Activated T-helper 1 cell treated with anti-CD3 and anti-CD28 coated beads, Interleukin-12 subunit alpha, Interleukin-12 subunit beta, Interleukin-2, Interleukin-4 antibody, amounts not matched to agents 30 ng/mL and 10 ng/mL and 1 ng/mL, durations not matched to agents 14 hours and 24 hours and 36 hours (primary cell): ENCODE data around the gene SLC7A14. TPM values are rescaled to one million over a fixed set of nuclear protein-coding genes. Genes with fewer than 3 reads are reported as not detected.

ENCODE experiments used
- DNase-seq: peaks from one replicate; pipeline ENCODE4 v3.0.0; 2021; ENCODE audit warnings: low spot score
- H3K27ac Mint-ChIP-seq: one replicate; pipeline ENCODE4 v1.8.0; 2021; ENCODE audit warnings: mild to moderate bottlenecking, mixed read lengths
- H3K27me3 Mint-ChIP-seq: one replicate; pipeline ENCODE4 v1.8.0; 2022; ENCODE audit warnings: mild to moderate bottlenecking, moderate library complexity, mixed read lengths; ENCODE audit not compliant: insufficient read depth
- H3K36me3 Mint-ChIP-seq: one replicate; pipeline ENCODE4 v1.8.0; 2021; ENCODE audit warnings: low read depth, mixed read lengths
- H3K4me1 Mint-ChIP-seq: one replicate; pipeline ENCODE4 v1.8.0; 2021; ENCODE audit warnings: low read depth, mixed read lengths
- H3K4me3 Mint-ChIP-seq: one replicate; pipeline ENCODE4 v1.8.0; 2021; ENCODE audit warnings: mild to moderate bottlenecking, moderate library complexity, mixed read lengths
- H3K9me3 Mint-ChIP-seq: one replicate; pipeline ENCODE4 v1.8.0; 2021; ENCODE audit warnings: mixed read lengths
- intact Hi-C: fragments of 100-400 bp; cut with micrococcal nuclease; formaldehyde crosslinking; loops from one replicate; pipeline ENCODE4 v1.15.1; 2024
- total RNA-seq: library from RNA; stranded (reverse); gene quantifications from 2 replicates; pipeline ENCODE4 v1.2.3, GENCODE V29; 2022

SLC7A14 gene
- total RNA-seq, 1 donor from 2014 or later, result not detected

DNA sequence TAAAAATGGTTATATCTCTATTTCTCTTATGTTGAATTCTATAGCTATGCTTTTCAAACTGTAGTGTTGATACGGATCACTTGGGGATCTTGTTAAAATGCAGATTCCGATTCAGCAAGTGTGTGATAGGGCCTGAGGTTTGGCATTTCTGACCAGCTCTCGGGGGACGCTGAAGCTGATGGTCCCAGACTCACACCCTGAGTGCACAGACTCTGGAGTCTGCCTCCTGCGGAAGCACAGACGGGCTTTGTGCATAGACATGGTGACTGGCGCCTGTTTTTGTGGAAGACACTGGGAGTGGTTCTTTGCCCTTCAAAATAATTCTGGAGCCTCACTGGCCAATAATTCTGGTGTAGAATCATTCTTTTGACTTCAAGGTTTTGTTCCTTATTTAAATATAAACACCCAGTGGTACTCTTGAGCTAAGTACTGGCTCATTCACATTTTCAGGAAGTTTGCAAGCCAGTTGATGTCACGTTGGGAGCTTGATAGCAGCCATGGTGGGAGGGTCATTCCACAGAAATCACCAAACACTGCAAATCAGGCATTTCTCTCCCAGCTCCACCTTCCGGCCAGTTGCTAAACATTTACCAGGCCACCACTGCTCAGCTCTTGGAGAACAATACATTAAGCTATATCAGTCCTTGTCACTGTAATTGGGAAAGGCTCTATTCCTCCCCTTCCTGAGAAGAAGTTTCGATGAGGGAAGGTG is 148.0 kb downstream of the SLC7A14 start:
- no peaks in the 10 kb centered on the region for H3K9me3 Mint-ChIP-seq
- intact Hi-C loops, result no loop called here
- peaks cover 4% of the 10 kb centered on the region for H3K27me3 Mint-ChIP-seq
- no peak overlapping the region for H3K4me3 Mint-ChIP-seq
- DNase-seq, result no peak
- H3K36me3 Mint-ChIP-seq, result no peaks in the 10 kb centered on the region
- peaks cover 9% of the 10 kb centered on the region for H3K4me1 Mint-ChIP-seq
- H3K27ac Mint-ChIP-seq, result no peak overlapping the region

DNA sequence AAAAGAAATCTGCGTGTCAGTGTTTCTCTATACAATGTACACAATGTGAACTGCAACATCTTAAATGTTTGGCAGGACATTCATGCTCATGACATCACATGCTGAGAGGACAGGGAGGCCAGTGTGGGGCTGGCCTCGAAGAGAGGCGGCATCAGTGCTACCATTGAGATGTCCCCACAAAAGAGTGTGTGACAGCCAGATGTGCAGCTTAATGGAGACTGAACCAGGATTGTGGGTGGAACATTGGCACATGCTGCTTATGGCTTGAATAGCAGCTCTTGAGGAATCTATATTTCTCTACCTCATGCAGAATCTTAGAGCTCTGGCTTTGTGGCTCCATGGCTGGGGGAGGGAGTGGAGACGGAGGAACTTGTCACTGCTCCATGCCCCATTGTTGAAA is 148.7 kb downstream of the SLC7A14 start:
- no peak overlapping the region for H3K27ac Mint-ChIP-seq
- intact Hi-C loops, result no loop called here
- peaks cover 9% of the 10 kb centered on the region for H3K4me1 Mint-ChIP-seq
- no peaks in the 10 kb centered on the region for H3K9me3 Mint-ChIP-seq
- no peak for DNase-seq
- H3K36me3 Mint-ChIP-seq, result no peaks in the 10 kb centered on the region
- H3K4me3 Mint-ChIP-seq, result no peak overlapping the region
- H3K27me3 Mint-ChIP-seq, result peaks cover 4% of the 10 kb centered on the region

DNA sequence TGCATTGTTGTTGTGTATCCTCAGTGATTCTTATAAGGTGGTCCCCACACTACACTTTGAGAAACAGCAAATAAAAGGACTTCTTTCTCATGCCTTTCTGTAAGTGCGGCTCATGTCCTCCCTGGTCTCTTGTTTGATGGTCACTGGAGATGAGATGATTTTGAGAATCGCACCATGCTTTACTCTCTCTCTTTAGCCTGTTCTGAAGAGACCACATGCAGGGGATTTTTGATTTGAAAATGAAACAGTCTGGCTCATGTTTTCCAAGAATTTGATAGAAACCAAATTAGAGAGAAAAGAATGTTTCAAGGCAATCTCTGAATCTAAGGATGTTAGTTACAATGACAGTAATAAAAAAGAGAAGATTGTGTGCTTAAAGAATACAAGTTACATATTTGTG is 149.2 kb downstream of the SLC7A14 start:
- DNase-seq, result no peak
- Mint-ChIP-seq H3K4me3 (no peak overlapping the region), H3K27ac (no peak overlapping the region), H3K27me3 (peaks cover 4% of the 10 kb centered on the region), H3K4me1 (peaks cover 9% of the 10 kb centered on the region), H3K36me3 (no peaks in the 10 kb centered on the region), H3K9me3 (no peaks in the 10 kb centered on the region)
- intact Hi-C loops, result no loop called here

DNA sequence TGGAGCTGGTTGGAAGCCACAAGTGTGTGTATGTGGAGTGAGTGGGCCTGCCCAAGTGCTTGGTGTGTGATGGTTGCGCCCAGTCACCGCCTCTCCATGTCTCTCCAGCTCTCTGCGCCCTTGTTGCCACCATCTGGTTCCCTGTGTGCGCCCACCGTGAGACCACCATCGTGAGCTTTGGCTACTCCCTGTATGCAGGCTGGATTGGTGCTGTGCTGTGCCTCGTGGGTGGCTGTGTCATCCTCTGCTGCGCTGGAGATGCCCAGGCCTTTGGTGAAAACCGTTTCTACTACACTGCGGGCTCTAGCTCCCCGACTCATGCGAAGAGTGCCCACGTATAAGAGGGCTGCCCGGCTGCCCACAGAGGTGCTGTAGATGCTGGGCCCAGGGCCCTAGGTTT is 153.5 kb downstream of the SLC7A14 start:
- no peaks in the 10 kb centered on the region for H3K9me3 Mint-ChIP-seq

DNA sequence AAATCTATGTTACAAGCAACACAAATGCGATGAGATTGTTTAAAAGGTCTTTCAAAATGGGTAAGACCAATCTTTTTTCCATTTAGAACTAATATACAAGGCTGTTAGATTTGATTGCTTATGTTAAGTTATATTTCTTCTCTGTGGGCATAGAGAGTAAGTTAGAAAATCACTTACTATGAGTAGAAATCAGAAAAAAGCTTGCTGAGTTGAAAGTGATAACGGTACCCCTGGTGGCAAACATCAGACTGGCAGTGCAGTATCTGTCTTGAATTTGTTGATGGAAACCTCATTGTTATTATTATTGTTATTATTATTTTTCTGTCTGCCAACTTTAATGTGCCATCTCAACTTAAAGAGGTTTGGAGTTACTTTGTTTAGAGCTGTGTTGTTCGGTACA is 154.8 kb downstream of the SLC7A14 start:
- Mint-ChIP-seq H3K36me3 (no peaks in the 10 kb centered on the region), H3K9me3 (no peaks in the 10 kb centered on the region), H3K4me1 (peaks cover 18% of the 10 kb centered on the region), H3K4me3 (no peak overlapping the region), H3K27me3 (peaks cover 8% of the 10 kb centered on the region), H3K27ac (no peak overlapping the region)
- no peak for DNase-seq
- intact Hi-C loops, result no loop called here

More for the DNA sequence above, 153.5 kb downstream of the SLC7A14 start:
- no peak overlapping the region for H3K27ac Mint-ChIP-seq
- H3K36me3 Mint-ChIP-seq, result no peaks in the 10 kb centered on the region
- no peak for DNase-seq
- H3K4me1 Mint-ChIP-seq, result peaks cover 27% of the 10 kb centered on the region
- intact Hi-C loops, result no loop called here
- peaks cover 4% of the 10 kb centered on the region for H3K27me3 Mint-ChIP-seq
- no peak overlapping the region for H3K4me3 Mint-ChIP-seq

DNA sequence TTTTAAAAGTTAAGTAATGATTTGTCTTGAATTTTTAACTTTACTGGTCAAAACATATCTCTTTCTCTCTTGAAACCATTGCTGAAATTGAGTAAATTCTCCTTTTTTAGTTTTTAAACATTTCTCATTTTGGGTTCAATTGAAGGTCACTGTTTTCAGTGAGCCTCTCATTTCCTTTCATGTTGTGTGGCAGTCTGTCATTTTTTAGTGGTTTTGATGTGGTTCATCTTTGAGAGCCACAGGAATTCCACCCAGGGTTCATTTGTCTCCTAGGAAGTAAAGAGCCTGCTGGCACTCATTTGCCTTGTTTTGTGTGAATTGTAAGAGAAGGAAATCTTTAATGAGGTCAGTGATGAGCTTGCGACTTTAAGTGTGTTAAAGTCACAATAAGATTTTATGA is 156.8 kb downstream of the SLC7A14 start:
- Mint-ChIP-seq H3K27ac (no peak overlapping the region), H3K4me1 (peaks cover 18% of the 10 kb centered on the region), H3K9me3 (no peaks in the 10 kb centered on the region), H3K27me3 (peaks cover 8% of the 10 kb centered on the region), H3K36me3 (no peaks in the 10 kb centered on the region), H3K4me3 (no peak overlapping the region)
- intact Hi-C loops, result no loop called here
- no peak for DNase-seq

DNA sequence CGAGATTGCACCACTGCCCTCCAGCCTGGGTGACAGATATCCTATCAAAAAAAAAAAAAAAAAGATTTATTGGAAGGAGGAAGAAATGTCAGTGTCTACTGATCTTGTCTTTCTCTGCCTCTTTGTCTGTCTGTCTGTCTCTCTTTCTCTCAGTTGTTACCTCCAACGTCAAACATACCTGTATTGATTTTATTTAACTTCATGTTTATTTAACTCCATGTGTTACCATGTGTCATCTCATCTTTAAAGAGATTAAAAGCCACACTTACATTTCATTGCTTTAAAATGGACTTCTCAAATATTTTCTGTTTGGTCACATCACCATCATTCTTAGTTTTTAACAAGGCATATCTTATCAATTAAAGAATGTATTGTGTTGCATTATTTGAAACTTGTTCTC is 157.8 kb downstream of the SLC7A14 start:
- intact Hi-C loops, result no loop called here
- Mint-ChIP-seq H3K27ac (no peak overlapping the region), H3K9me3 (no peaks in the 10 kb centered on the region), H3K27me3 (peaks cover 8% of the 10 kb centered on the region), H3K36me3 (no peaks in the 10 kb centered on the region), H3K4me1 (peaks cover 18% of the 10 kb centered on the region), H3K4me3 (no peak overlapping the region)
- DNase-seq, result no peak

DNA sequence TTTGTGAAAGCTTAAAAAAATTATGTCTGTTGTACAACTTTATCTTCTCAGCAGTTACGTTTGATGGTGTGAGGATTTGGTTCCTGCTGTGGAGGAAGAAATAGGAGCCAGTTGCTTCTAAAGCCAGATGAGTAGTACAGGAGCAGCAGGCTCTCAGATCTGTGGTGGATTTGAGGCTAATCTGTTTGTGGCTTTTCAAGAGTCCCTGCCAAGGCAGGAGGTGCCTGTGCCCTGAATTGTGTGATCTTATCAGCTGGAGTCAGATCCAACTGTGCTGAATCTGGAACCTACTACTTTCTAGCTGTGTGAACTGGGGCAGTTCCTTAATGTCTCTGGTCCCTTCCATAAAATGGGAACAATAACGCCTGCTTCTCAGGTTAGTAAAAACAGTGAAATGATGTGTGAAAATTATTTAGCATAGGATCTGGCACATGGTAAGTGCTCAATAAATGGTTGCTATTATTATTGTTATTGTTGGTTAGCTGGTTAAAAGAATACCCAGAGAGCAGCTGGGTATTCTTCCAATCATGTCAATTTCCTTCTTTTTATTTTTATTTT is 159.6 kb downstream of the SLC7A14 start:
- no peak overlapping the region for H3K27ac Mint-ChIP-seq
- DNase-seq, result no peak
- H3K9me3 Mint-ChIP-seq, result no peaks in the 10 kb centered on the region
- H3K4me1 Mint-ChIP-seq, result peaks cover 18% of the 10 kb centered on the region
- intact Hi-C loops, result no loop called here
- peaks cover 16% of the 10 kb centered on the region for H3K27me3 Mint-ChIP-seq
- H3K36me3 Mint-ChIP-seq, result no peaks in the 10 kb centered on the region
- no peak overlapping the region for H3K4me3 Mint-ChIP-seq

DNA sequence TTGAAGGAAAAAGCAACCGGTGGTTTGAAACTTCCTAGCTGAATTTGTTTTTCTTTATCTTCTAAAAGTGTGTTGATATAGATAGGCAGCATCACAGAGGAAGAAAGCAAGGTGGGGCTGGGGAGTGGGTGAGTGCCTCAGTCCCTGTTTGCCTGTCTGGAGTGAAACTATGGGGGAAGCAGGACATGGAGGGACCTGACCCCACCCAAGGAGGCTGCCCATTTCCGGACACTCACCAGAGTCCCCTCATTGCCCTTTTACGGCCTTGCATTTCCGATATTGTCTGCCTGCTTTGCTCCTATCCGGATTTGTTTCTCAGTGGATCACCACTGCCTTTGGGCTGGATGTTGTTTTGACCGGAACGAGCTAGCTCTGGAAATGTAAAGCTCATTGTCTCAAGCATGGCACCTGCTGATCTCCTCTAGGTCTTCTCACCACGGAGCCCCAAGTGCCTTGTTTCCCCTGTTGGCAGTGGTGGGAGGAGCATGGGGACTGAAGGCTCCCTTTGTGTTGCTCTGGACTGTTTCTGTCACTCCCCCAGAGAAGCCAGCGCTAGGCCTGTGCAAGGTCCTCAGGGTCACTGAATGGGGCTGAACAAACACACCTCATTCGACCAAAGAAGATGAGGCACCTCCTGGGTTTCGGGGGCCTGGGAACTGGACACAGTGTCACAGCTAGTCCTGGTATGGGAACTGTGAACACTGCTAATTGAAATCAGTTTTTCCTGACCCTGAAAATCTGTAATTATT is 160.2 kb downstream of the SLC7A14 start:
- H3K9me3 Mint-ChIP-seq, result no peaks in the 10 kb centered on the region
- H3K36me3 Mint-ChIP-seq, result no peaks in the 10 kb centered on the region
- H3K4me1 Mint-ChIP-seq, result peaks cover 18% of the 10 kb centered on the region
- intact Hi-C loops, result no loop called here
- no peak overlapping the region for H3K4me3 Mint-ChIP-seq
- DNase-seq, result no peak
- H3K27ac Mint-ChIP-seq, result no peak overlapping the region
- H3K27me3 Mint-ChIP-seq, result peaks cover 20% of the 10 kb centered on the region

DNA sequence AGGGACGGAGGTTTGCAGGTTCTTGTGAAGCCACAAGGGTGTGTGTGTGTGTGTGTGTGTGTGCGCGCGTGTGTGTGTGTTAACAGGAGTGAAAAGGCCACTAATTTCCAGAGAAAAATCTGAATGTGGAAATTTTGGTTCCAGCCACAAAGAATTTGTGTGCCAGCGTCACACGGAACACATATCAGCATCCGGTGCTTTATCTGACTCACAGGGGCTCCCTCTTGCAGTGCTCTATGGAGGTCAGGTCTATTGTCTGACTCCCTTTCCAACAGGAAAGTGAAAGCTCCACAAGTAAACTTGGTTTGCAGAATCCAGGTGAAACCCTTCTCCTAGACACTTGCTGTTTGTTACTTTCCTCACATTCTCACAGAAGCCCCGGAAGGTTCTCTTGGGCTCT is 161.0 kb downstream of the SLC7A14 start:
- Mint-ChIP-seq H3K27ac (no peak overlapping the region), H3K9me3 (no peaks in the 10 kb centered on the region), H3K27me3 (peaks cover 25% of the 10 kb centered on the region), H3K4me1 (peaks cover 24% of the 10 kb centered on the region), H3K4me3 (no peak overlapping the region), H3K36me3 (no peaks in the 10 kb centered on the region)
- no peak for DNase-seq
- intact Hi-C loops, result loop anchor here (5.0 kb wide), 1 partner anchor 763 kb away; the partner anchor contains the start of gene MECOM

DNA sequence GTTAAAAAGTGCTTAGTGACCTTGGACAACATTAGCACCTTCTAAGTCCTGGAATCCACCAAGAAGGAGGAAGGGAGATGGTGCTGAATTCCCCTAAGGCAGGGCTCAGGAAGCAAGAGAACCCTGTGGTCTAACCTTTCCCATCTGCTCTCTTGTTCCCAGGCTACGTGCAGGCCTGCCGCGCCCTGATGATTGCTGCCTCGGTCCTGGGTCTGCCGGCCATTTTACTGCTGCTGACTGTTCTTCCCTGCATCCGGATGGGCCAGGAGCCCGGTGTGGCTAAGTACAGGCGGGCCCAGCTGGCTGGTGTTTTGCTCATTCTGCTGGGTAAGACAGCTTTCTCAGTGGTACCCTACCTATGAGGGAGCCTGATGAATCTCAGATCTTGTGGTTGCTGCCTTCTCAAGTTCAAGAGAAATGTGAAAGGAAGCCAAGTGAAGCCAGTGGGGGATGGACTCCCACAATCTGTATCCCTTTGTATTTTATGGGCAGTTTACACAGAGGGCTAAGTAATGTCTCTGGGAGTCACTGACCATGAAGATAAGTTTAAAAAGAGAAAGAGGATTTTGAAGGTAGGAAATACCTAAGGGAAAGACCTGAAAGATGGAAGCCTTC is 162.8 kb downstream of the SLC7A14 start:
- no peak overlapping the region for H3K4me3 Mint-ChIP-seq
- H3K27me3 Mint-ChIP-seq, result peaks cover 31% of the 10 kb centered on the region
- intact Hi-C loops, result loop anchor here (5.0 kb wide), 1 partner anchor 761 kb away; the partner anchor contains the start of gene MECOM
- H3K9me3 Mint-ChIP-seq, result no peaks in the 10 kb centered on the region
- peaks cover 11% of the 10 kb centered on the region for H3K4me1 Mint-ChIP-seq
- DNase-seq, result no peak
- no peak overlapping the region for H3K27ac Mint-ChIP-seq
- no peaks in the 10 kb centered on the region for H3K36me3 Mint-ChIP-seq

DNA sequence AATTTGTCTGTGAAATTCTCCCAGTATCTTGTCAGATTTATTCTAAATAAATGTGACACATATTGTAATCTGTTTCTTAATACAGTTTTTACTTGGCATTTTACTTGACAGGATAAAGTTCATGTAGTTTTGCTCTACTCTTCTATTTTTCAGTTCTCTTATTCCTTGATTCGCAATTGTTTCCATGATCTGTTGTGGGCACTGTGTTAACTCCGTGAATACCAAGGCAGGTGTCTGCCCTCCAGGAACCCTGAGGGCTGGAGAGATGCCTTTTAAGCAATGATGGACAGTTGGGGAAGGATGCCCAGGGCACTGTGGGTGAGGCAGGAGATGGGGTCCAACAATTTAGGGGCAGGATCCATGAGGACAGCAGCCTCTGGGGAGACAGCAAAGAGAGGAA is 164.1 kb downstream of the SLC7A14 start:
- H3K27ac Mint-ChIP-seq, result no peak overlapping the region

More for the DNA sequence above, 164.1 kb downstream of the SLC7A14 start:
- Mint-ChIP-seq H3K36me3 (no peaks in the 10 kb centered on the region), H3K9me3 (no peaks in the 10 kb centered on the region), H3K27me3 (peaks cover 40% of the 10 kb centered on the region), H3K4me1 (peaks cover 10% of the 10 kb centered on the region), H3K4me3 (no peak overlapping the region)
- intact Hi-C loops, result loop anchor here (5.0 kb wide), 1 partner anchor 759 kb away; the partner anchor contains the start of gene MECOM
- DNase-seq, result no peak
